Upper lobe of right lung (tissue), 1 donor: ENCODE measurements around the gene PTPRN2. TPM values are rescaled to one million over a fixed set of nuclear protein-coding genes. Genes with fewer than 3 reads are reported as not detected.

ENCODE experiments used
- ATAC-seq: fragments of 200-7000 bp; cut with Tn5 transposase; one replicate; pipeline ENCODE4 v1.9.1; 2020; ENCODE audit warnings: mild to moderate bottlenecking, moderate library complexity
- DNase-seq: peaks from one replicate; pipeline ENCODE4 v3.0.0-alpha.2; 2020
- H3K27ac ChIP-seq: fragments of 200-600 bp; one replicate; pipeline ENCODE4 v1.8.0; 2022
- H3K27me3 ChIP-seq: fragments of 200-600 bp; one replicate; pipeline ENCODE4 v1.8.0; 2022; ENCODE audit warnings: mild to moderate bottlenecking
- H3K36me3 ChIP-seq: fragments of 200-600 bp; one replicate; pipeline ENCODE4 v1.8.0; 2022
- H3K4me1 ChIP-seq: fragments of 200-600 bp; one replicate; pipeline ENCODE4 v1.8.0; 2022
- H3K4me3 ChIP-seq: fragments of 200-600 bp; one replicate; pipeline ENCODE4 v1.8.0; 2022; ENCODE audit warnings: mild to moderate bottlenecking
- H3K9me3 ChIP-seq: fragments of 200-600 bp; one replicate; pipeline ENCODE4 v1.8.0; 2022
- intact Hi-C: fragments of 100-400 bp; cut with DNase I; formaldehyde crosslinking; loops from one replicate; pipeline ENCODE4 v1.11.0; 2022
- total RNA-seq: library from RNA; stranded (reverse); fragmentation: NEBNext Ultra II Directional; extraction: Animal tissue kit (Norgen Biotek cat#: 25700); gene quantifications from one replicate; pipeline ENCODE4 v1.2.1, GENCODE V29; 2021
- TF ChIP-seq, protein P1 (sequence below): fragments of 200-600 bp; IDR thresholded peaks from one replicate; pipeline ENCODE4 v1.8.0; 2022; ENCODE audit warnings: antibody characterized with exemption
- donor health status: DM: no; HTN: yes; CAD: no; lungs with severe emphysema.

Gene PTPRN2
- total RNA-seq, 1 donor from 2014 or later = 4.9 TPM

DNA sequence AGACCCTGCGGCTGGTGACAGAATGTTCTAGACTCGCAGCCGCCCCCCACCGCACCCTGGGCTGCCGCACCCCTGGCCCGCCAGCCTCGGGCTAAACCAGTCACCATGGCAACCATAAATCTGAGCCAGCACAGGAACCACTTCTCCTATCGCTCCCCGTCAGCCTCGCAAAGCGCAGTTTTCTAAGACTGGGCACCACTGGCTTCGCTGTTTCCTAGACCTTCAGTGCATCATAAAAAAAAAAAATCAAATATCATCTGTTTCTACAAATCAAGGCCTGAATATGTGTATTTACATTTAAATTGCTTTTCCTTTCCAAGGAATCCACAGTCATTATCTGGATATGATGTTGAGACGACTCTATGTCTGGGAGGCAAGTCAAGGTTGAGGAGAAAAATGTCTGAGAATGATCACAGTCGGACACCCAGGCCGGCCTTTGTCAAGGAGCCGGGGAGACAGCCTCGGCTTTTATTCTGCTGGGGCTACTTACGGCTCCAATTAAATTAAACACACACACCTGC, 99.9 kb downstream of the PTPRN2 start:
- ATAC-seq (no peak), DNase-seq (no peak)
- Histone ChIP-seq H3K4me1 (no peaks in the 10 kb centered on the region), H3K36me3 (no peaks in the 10 kb centered on the region), H3K27ac (no peak overlapping the region), H3K9me3 (no peaks in the 10 kb centered on the region), H3K27me3 (no peaks in the 10 kb centered on the region), H3K4me3 (no peak overlapping the region)
- intact Hi-C loops = no loop called here
- TF ChIP-seq, protein P1, sequence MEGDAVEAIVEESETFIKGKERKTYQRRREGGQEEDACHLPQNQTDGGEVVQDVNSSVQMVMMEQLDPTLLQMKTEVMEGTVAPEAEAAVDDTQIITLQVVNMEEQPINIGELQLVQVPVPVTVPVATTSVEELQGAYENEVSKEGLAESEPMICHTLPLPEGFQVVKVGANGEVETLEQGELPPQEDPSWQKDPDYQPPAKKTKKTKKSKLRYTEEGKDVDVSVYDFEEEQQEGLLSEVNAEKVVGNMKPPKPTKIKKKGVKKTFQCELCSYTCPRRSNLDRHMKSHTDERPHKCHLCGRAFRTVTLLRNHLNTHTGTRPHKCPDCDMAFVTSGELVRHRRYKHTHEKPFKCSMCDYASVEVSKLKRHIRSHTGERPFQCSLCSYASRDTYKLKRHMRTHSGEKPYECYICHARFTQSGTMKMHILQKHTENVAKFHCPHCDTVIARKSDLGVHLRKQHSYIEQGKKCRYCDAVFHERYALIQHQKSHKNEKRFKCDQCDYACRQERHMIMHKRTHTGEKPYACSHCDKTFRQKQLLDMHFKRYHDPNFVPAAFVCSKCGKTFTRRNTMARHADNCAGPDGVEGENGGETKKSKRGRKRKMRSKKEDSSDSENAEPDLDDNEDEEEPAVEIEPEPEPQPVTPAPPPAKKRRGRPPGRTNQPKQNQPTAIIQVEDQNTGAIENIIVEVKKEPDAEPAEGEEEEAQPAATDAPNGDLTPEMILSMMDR = no peak

DNA sequence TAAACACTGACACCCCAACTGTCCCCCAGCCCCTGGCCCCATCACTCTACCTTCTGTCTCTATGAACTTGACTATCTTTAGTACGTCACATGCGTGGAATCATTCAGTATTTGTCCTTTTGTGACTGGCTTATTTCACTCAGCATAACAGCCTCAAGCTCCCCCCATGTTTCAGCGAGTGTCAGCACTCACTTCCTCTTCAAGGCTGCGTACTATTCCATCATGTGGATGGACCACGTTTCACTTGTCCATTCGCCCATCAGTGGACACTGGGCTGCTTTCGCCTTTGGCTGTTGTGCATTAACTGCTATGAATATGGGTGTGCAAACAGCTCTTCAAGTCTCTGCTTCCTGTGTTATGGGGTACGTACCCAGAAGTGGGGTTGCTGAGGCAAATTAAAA, 100.7 kb downstream of the PTPRN2 start:
- H3K27me3 ChIP-seq = no peaks in the 10 kb centered on the region
- DNase-seq (no peak), ATAC-seq (no peak)
- TF ChIP-seq, protein P1 = no peak
- H3K9me3 ChIP-seq = no peaks in the 10 kb centered on the region
- intact Hi-C loops = no loop called here
- no peak overlapping the region for H3K4me3 ChIP-seq
- H3K27ac ChIP-seq = no peak overlapping the region
- no peaks in the 10 kb centered on the region for H3K4me1 ChIP-seq
- H3K36me3 ChIP-seq = no peaks in the 10 kb centered on the region

DNA sequence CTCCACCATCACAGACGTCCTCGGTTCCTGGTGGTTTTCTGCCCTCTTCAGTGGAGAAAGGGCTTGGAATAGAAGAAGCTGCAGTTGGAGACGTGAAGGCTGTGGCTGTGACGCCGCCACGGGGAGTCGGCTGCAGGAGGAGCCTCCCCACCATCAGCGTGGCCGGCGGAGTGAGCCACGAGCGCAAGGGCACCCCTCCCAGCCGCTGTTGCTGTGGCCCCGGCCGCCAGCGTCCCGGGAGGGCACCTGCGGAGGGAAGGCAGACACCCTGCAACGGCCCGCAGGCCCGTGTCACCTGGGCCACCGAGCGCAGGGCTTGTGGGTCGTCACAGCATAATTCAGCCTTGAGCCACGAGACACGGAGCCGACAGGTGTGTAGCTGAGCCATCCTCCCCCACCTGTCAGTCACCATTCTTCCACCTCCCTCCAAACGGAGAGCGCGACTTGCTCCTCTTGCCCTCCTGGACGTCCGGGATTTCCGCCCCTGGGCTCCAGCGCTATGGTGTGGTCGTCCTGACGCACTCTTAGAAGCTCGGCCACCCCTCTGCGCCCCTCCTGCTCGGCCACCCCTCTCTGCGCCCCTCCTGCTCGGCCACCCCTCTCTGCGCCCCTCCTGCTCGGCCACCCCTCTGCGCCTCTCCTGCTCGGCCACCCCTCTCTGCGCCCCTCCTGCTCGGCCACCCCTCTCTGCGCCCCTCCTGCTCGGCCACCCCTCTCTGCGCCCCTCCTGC, 102.7 kb downstream of the PTPRN2 start:
- Histone ChIP-seq H3K27ac (no peak overlapping the region), H3K27me3 (no peaks in the 10 kb centered on the region)
- intact Hi-C loops = no loop called here

DNA sequence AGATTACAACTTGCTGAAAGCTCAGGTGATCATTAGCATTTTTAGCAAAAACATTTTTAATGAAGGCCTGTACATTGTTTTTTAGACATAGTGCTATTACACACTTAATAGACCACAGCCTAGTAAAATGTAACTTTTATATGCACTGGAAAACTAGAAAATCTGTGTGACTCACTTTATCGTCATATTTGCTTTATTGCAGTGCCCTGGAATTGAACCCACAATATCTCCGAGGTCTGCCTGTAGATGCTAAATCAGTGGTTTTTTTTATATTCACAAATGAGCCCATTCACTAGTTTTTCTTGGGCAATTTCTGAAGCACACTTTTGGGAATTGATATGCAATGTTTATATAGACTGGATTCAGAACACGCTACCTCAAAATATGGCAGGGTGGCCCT, 105.1 kb downstream of the PTPRN2 start:
- TF ChIP-seq, protein P1 = no peak
- intact Hi-C loops = no loop called here
- no peak overlapping the region for H3K4me3 ChIP-seq
- no peaks in the 10 kb centered on the region for H3K9me3 ChIP-seq
- H3K4me1 ChIP-seq = no peaks in the 10 kb centered on the region
- no peaks in the 10 kb centered on the region for H3K36me3 ChIP-seq
- no peaks in the 10 kb centered on the region for H3K27me3 ChIP-seq
- H3K27ac ChIP-seq = no peak overlapping the region
- ATAC-seq (no peak), DNase-seq (no peak)

More for the DNA sequence above, 102.7 kb downstream of the PTPRN2 start:
- Histone ChIP-seq H3K9me3 (no peaks in the 10 kb centered on the region), H3K4me1 (no peaks in the 10 kb centered on the region), H3K4me3 (no peak overlapping the region), H3K36me3 (no peaks in the 10 kb centered on the region)
- TF ChIP-seq, protein P1 = no peak
- no peak for DNase-seq
- no peak for ATAC-seq

DNA sequence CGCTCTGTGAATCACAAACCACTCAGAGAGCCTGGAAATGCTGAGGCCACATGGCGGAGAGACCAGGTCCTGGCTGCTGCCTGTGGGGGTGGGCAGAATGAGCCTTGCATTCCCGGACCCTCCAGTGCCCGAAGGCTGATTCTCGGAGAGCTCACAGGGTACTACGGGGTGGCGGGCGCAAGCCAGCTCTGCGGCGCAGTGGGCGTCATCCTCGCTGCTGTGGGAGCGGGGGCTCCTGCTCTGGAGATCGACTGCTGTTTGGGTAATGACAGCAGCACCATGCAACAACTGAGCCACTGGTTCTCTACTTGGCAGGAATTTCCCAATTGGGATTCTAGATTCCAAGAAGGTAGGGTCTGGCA, 108.0 kb downstream of the PTPRN2 start:
- peak; percentile 43 for DNase-seq
- Histone ChIP-seq H3K27me3 (no peaks in the 10 kb centered on the region), H3K4me3 (no peak overlapping the region), H3K4me1 (no peaks in the 10 kb centered on the region), H3K27ac (no peak overlapping the region), H3K36me3 (no peaks in the 10 kb centered on the region), H3K9me3 (no peaks in the 10 kb centered on the region)
- intact Hi-C loops = no loop called here
- TF ChIP-seq, protein P1 = no peak
- ATAC-seq = no peak
